Activated CD8-positive, alpha-beta T cell treated with anti-CD3 and anti-CD28 coated beads, Interleukin-2, amount 10 ng/mL, durations not matched to agents 7 days and 5 days (primary cell): ENCODE measurements around the gene PHLDA3. TPM values are rescaled to one million over a fixed set of nuclear protein-coding genes. Genes with fewer than 3 reads are reported as not detected.

Experiments used
- ATAC-seq: fragments of 150-1000 bp; cut with Tn5 transposase; one replicate; pipeline ENCODE4 v1.10.0; 2021; ENCODE audit warnings: moderate library complexity
- CTCF ChIA-PET: fragments of 350-600 bp; sonication (Branson Sonifier 250); formaldehyde crosslinking; loops from one replicate; lab custom pipeline; 2021; ENCODE audit warnings: antibody characterized with exemption; lab: Charles Lee
- POLR2A ChIA-PET: fragments of 350-600 bp; sonication (Branson Sonifier 250); formaldehyde crosslinking; loops from one replicate; lab custom pipeline; 2021; ENCODE audit warnings: antibody characterized with exemption; lab: Charles Lee
- DNase-seq: peaks from one replicate; pipeline ENCODE4 v3.0.0-alpha.2; 2020
- H3K27ac Mint-ChIP-seq: one replicate; pipeline ENCODE4 v1.8.0; 2021; ENCODE audit warnings: mild to moderate bottlenecking, mixed read lengths
- H3K27me3 Mint-ChIP-seq: one replicate; pipeline ENCODE4 v1.8.0; 2021; ENCODE audit warnings: low read depth, mixed read lengths
- H3K36me3 Mint-ChIP-seq: one replicate; pipeline ENCODE4 v1.8.0; 2021; ENCODE audit warnings: low read depth, mixed read lengths
- H3K4me1 Mint-ChIP-seq: one replicate; pipeline ENCODE4 v1.8.0; 2021; ENCODE audit warnings: low read depth, mixed read lengths
- H3K4me3 Mint-ChIP-seq: one replicate; pipeline ENCODE4 v1.8.0; 2021; ENCODE audit warnings: mild to moderate bottlenecking, mixed read lengths
- H3K9me3 Mint-ChIP-seq: one replicate; pipeline ENCODE4 v1.8.0; 2022; ENCODE audit warnings: mixed read lengths; ENCODE audit not compliant: insufficient read depth
- total RNA-seq, 2 experiments: library from RNA; stranded (reverse); gene quantifications; one replicate each; pipeline ENCODE4 v1.2.3, GENCODE V29; 2021

The PHLDA3 gene
- total RNA-seq, 2 experiments from 2014 or later, result 17.3 to 18.7 TPM

GRCh38 chr1:201503397-201504176, 34.6 kb upstream of the PHLDA3 start:
- peaks cover 14% of the 10 kb centered on the region for H3K36me3 Mint-ChIP-seq
- no peak for DNase-seq
- POLR2A ChIA-PET, result no interaction called here
- CTCF ChIA-PET, result interaction anchor here (1.3 to 13.0 kb wide), 5 partner anchors 9 to 67 kb away, joined by 3 to 150 read pairs (median 8); partner anchors contain the start of gene PHLDA3
- H3K9me3 Mint-ChIP-seq, result no peaks in the 10 kb centered on the region
- ATAC-seq, result no peak
- H3K4me3 Mint-ChIP-seq, result no peak overlapping the region
- peak overlapping the region; percentile 49 for H3K27ac Mint-ChIP-seq
- no peaks in the 10 kb centered on the region for H3K27me3 Mint-ChIP-seq
- H3K4me1 Mint-ChIP-seq, result peaks cover 39% of the 10 kb centered on the region

GRCh38 chr1:201502511-201502857, 33.5 kb upstream of the PHLDA3 start:
- H3K27ac Mint-ChIP-seq, result no peak overlapping the region
- POLR2A ChIA-PET, result interaction anchor here (0.9 to 2.1 kb wide), 3 partner anchors 11 to 21 kb away, joined by 4 to 8 read pairs (median 6); no protein-coding TSS in a partner anchor

GRCh38 chr1:201501812-201502510, 33.0 kb upstream of the PHLDA3 start:
- no peak for ATAC-seq
- no peak overlapping the region for H3K4me3 Mint-ChIP-seq
- no peaks in the 10 kb centered on the region for H3K27me3 Mint-ChIP-seq
- POLR2A ChIA-PET, result interaction anchor here (0.9 to 2.1 kb wide), 3 partner anchors 12 to 20 kb away, joined by 4 to 8 read pairs (median 6); no protein-coding TSS in a partner anchor
- H3K4me1 Mint-ChIP-seq, result peaks cover 30% of the 10 kb centered on the region
- H3K36me3 Mint-ChIP-seq, result peaks cover 14% of the 10 kb centered on the region
- H3K9me3 Mint-ChIP-seq, result no peaks in the 10 kb centered on the region
- CTCF ChIA-PET, result interaction anchor here (0.6 to 13.0 kb wide), 6 partner anchors 10 to 66 kb away, joined by 3 to 150 read pairs (median 3); no protein-coding TSS in a partner anchor
- no peak for DNase-seq
- H3K27ac Mint-ChIP-seq, result no peak overlapping the region

More at GRCh38 chr1:201502511-201502857, 33.5 kb upstream of the PHLDA3 start:
- Mint-ChIP-seq H3K4me1 (peaks cover 33% of the 10 kb centered on the region), H3K9me3 (no peaks in the 10 kb centered on the region), H3K27me3 (no peaks in the 10 kb centered on the region), H3K36me3 (peaks cover 14% of the 10 kb centered on the region), H3K4me3 (no peak overlapping the region)
- no peak for ATAC-seq
- no peak for DNase-seq
- CTCF ChIA-PET, result interaction anchor here (0.6 to 13.0 kb wide), 8 partner anchors 10 to 67 kb away, joined by 3 to 150 read pairs (median 4); partner anchors contain the start of gene PHLDA3

- H3K27me3 Mint-ChIP-seq, result no peaks in the 10 kb centered on the region
- ChIA-PET CTCF (interaction anchor here (7.7 to 13.0 kb wide), 2 partner anchors 11 to 19 kb away, joined by 82 to 150 read pairs; no protein-coding TSS in a partner anchor), POLR2A (interaction anchor here (1.8 to 2.1 kb wide), 2 partner anchors 14 to 20 kb away, joined by 6 to 8 read pairs; no protein-coding TSS in a partner anchor)
- H3K4me1 Mint-ChIP-seq, result peaks cover 27% of the 10 kb centered on the region
- no peak overlapping the region for H3K4me3 Mint-ChIP-seq
- DNase-seq (no peak), ATAC-seq (no peak)
- H3K36me3 Mint-ChIP-seq, result peaks cover 13% of the 10 kb centered on the region
- no peak overlapping the region for H3K27ac Mint-ChIP-seq
- no peaks in the 10 kb centered on the region for H3K9me3 Mint-ChIP-seq
These were observed 32.2 kb upstream of the PHLDA3 start for GRCh38 chr1:201501144-201501543.

- POLR2A ChIA-PET, result interaction anchor here (1.8 to 2.1 kb wide), 2 partner anchors 14 to 19 kb away, joined by 6 to 8 read pairs; no protein-coding TSS in a partner anchor
These were observed 31.7 kb upstream of the PHLDA3 start for GRCh38 chr1:201500670-201501120.

GRCh38 chr1:201499795-201500669, 31.0 kb upstream of the PHLDA3 start:
- POLR2A ChIA-PET, result no interaction called here
- CTCF ChIA-PET, result interaction anchor here (7.7 to 13.0 kb wide), 2 partner anchors 12 to 18 kb away, joined by 82 to 150 read pairs; no protein-coding TSS in a partner anchor
- Mint-ChIP-seq H3K27ac (no peak overlapping the region), H3K4me3 (no peak overlapping the region), H3K36me3 (peaks cover 18% of the 10 kb centered on the region), H3K27me3 (no peaks in the 10 kb centered on the region), H3K9me3 (no peaks in the 10 kb centered on the region), H3K4me1 (peaks cover 18% of the 10 kb centered on the region)
- ATAC-seq (no peak), DNase-seq (no peak)

More at GRCh38 chr1:201500670-201501120, 31.7 kb upstream of the PHLDA3 start:
- Mint-ChIP-seq H3K27me3 (no peaks in the 10 kb centered on the region), H3K27ac (no peak overlapping the region), H3K4me3 (no peak overlapping the region), H3K4me1 (peaks cover 23% of the 10 kb centered on the region), H3K9me3 (no peaks in the 10 kb centered on the region), H3K36me3 (peaks cover 17% of the 10 kb centered on the region)
- ATAC-seq, result no peak
- CTCF ChIA-PET, result interaction anchor here (7.7 to 13.0 kb wide), 2 partner anchors 11 to 18 kb away, joined by 82 to 150 read pairs; no protein-coding TSS in a partner anchor
- no peak for DNase-seq

- peaks cover 14% of the 10 kb centered on the region for H3K4me1 Mint-ChIP-seq
- no peaks in the 10 kb centered on the region for H3K27me3 Mint-ChIP-seq
- DNase-seq (no peak), ATAC-seq (no peak)
- ChIA-PET POLR2A (interaction anchor here (0.7 kb wide), 1 partner anchor 10 kb away, joined by 4 read pairs; no protein-coding TSS in a partner anchor), CTCF (interaction anchor here (7.7 to 13.0 kb wide), 2 partner anchors 13 to 17 kb away, joined by 82 to 150 read pairs; no protein-coding TSS in a partner anchor)
- H3K9me3 Mint-ChIP-seq, result no peaks in the 10 kb centered on the region
- H3K4me3 Mint-ChIP-seq, result no peak overlapping the region
- peaks cover 24% of the 10 kb centered on the region for H3K36me3 Mint-ChIP-seq
- no peak overlapping the region for H3K27ac Mint-ChIP-seq
These were observed 30.2 kb upstream of the PHLDA3 start for GRCh38 chr1:201499191-201499590.

GRCh38 chr1:201498621-201499020, 29.6 kb upstream of the PHLDA3 start:
- CTCF ChIA-PET, result interaction anchor here (7.7 to 13.0 kb wide), 2 partner anchors 14 to 16 kb away, joined by 82 to 150 read pairs; no protein-coding TSS in a partner anchor
- Mint-ChIP-seq H3K36me3 (peaks cover 26% of the 10 kb centered on the region), H3K9me3 (no peaks in the 10 kb centered on the region), H3K27ac (no peak overlapping the region), H3K4me1 (peaks cover 10% of the 10 kb centered on the region), H3K27me3 (no peaks in the 10 kb centered on the region), H3K4me3 (no peak overlapping the region)
- POLR2A ChIA-PET, result interaction anchor here (0.7 to 1.0 kb wide), 3 partner anchors 9 to 18 kb away, joined by 4 to 8 read pairs (median 5); partner anchors contain the start of gene CSRP1
- ATAC-seq, result no peak
- no peak for DNase-seq

GRCh38 chr1:201497935-201498509, 29.0 kb upstream of the PHLDA3 start:
- POLR2A ChIA-PET, result interaction anchor here (0.8 to 1.0 kb wide), 2 partner anchors 9 to 17 kb away, joined by 5 to 8 read pairs; partner anchors contain the start of gene CSRP1
- CTCF ChIA-PET, result interaction anchor here (7.7 to 13.0 kb wide), 2 partner anchors 14 to 16 kb away, joined by 82 to 150 read pairs; no protein-coding TSS in a partner anchor
- no peak overlapping the region for H3K27ac Mint-ChIP-seq

GRCh38 chr1:201496296-201496690, 27.3 kb upstream of the PHLDA3 start:
- peaks cover 38% of the 10 kb centered on the region for H3K36me3 Mint-ChIP-seq
- ChIA-PET POLR2A (interaction anchor here (1.0 kb wide), 1 partner anchor 11 kb away, joined by 3 read pairs; the partner anchor contains the start of gene CSRP1), CTCF (interaction anchor here (1.3 to 13.0 kb wide), 3 partner anchors 11 to 16 kb away, joined by 4 to 150 read pairs (median 13); partner anchors contain the start of gene CSRP1)
- DNase-seq, result no peak
- peaks cover 3% of the 10 kb centered on the region for H3K4me1 Mint-ChIP-seq
- H3K4me3 Mint-ChIP-seq, result no peak overlapping the region
- no peak overlapping the region for H3K27ac Mint-ChIP-seq
- no peaks in the 10 kb centered on the region for H3K27me3 Mint-ChIP-seq
- no peaks in the 10 kb centered on the region for H3K9me3 Mint-ChIP-seq
- no peak for ATAC-seq

More at GRCh38 chr1:201497935-201498509, 29.0 kb upstream of the PHLDA3 start:
- no peak for DNase-seq
- no peaks in the 10 kb centered on the region for H3K9me3 Mint-ChIP-seq
- ATAC-seq, result no peak
- no peaks in the 10 kb centered on the region for H3K27me3 Mint-ChIP-seq
- H3K4me3 Mint-ChIP-seq, result no peak overlapping the region
- peaks cover 4% of the 10 kb centered on the region for H3K4me1 Mint-ChIP-seq
- H3K36me3 Mint-ChIP-seq, result peaks cover 29% of the 10 kb centered on the region
